Bronchial epithelial cell (primary cell): ENCODE results near the gene BCAS3. TPM values are rescaled to one million over a fixed set of nuclear protein-coding genes. Genes with fewer than 3 reads are reported as not detected.

Experiments
- DNase-seq: peaks from one replicate; pipeline ENCODE4 v3.0.0-alpha.2; 2010; ENCODE audit warnings: low read depth
- FAIRE-seq: peaks from 2 replicates; lab custom pipeline; 2011; peaks lifted over from hg19 to GRCh38; lab: Jason Lieb, UNC
- H3K27me3 ChIP-seq: 2 replicates; pipeline ENCODE4 v1.5.1; 2011; ENCODE audit warnings: low read length; ENCODE audit not compliant: control insufficient read depth, insufficient read depth
- H3K36me3 ChIP-seq: 2 replicates; pipeline ENCODE4 v1.5.1; 2011; ENCODE audit warnings: low read length; ENCODE audit not compliant: control insufficient read depth, insufficient read depth
- H3K4me3 ChIP-seq: 2 replicates; pipeline ENCODE4 v1.5.1; 2011; ENCODE audit warnings: mild to moderate bottlenecking, low read depth, low read length, control low read depth
- total RNA-seq: library from RNA; depleted of rRNA; stranded (reverse); fragments of >200 nt; gene quantifications from 2 replicates; pipeline ENCODE4 v1.2.1, GENCODE V29; 2014
- TF ChIP-seq, protein P1 (sequence below): IDR thresholded peaks from 2 replicates; pipeline ENCODE4 v1.5.1; 2011; ENCODE audit warnings: mild to moderate bottlenecking, moderate library complexity, low read length, control low read depth, inconsistent platforms; ENCODE audit not compliant: insufficient read depth, severe bottlenecking

The BCAS3 gene
- total RNA-seq, 1 donor from 2014 or later = 10.3 TPM

DNA sequence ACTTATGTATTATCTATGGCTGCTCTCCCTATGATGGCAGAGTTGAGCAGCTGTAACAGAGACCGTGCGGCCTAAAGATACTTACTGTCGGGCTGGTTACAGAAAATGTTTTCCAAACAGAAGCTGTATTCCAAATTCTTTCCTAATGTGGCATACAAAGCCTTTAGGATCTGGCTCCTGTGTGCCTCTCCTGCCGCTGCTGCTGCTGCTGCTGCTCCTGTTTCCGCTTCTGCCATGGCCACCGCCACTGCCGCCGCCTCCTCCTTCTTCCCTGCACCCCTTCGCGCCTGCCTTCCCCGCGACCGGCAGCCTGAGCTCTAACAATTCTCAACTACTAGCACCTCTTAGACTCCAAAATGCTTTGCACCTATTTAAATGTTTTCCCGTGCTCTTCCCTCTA is 458.1 kb downstream of the BCAS3 start:
- FAIRE-seq (no peak), DNase-seq (no peak)
- Histone ChIP-seq H3K27me3 (no peaks in the 10 kb centered on the region), H3K4me3 (no peak overlapping the region), H3K36me3 (no peaks in the 10 kb centered on the region)
- TF ChIP-seq, protein P1, sequence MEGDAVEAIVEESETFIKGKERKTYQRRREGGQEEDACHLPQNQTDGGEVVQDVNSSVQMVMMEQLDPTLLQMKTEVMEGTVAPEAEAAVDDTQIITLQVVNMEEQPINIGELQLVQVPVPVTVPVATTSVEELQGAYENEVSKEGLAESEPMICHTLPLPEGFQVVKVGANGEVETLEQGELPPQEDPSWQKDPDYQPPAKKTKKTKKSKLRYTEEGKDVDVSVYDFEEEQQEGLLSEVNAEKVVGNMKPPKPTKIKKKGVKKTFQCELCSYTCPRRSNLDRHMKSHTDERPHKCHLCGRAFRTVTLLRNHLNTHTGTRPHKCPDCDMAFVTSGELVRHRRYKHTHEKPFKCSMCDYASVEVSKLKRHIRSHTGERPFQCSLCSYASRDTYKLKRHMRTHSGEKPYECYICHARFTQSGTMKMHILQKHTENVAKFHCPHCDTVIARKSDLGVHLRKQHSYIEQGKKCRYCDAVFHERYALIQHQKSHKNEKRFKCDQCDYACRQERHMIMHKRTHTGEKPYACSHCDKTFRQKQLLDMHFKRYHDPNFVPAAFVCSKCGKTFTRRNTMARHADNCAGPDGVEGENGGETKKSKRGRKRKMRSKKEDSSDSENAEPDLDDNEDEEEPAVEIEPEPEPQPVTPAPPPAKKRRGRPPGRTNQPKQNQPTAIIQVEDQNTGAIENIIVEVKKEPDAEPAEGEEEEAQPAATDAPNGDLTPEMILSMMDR = no peak

DNA sequence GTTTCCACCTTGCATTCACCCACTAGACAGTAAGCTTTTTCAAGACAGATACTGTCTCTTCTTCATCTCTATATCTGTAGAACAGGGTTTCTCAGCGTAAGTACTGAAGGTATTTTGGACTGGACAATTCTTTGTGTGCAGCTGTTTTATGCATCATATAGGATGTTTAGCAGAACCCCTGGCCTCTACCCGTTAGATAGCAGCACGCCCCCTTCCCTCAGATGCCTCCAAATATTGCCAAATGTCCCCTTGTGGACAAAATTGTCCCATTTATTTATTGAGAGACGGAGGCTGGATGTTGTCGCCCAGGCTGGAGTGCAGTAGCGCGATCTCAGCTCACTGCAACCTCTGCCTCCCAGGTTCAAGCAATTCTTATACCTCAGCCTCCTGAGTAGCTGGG is 458.6 kb downstream of the BCAS3 start:
- Histone ChIP-seq H3K4me3 (no peak overlapping the region), H3K36me3 (no peaks in the 10 kb centered on the region), H3K27me3 (no peaks in the 10 kb centered on the region)
- TF ChIP-seq, protein P1 = no peak
- FAIRE-seq = no peak
- DNase-seq = no peak

DNA sequence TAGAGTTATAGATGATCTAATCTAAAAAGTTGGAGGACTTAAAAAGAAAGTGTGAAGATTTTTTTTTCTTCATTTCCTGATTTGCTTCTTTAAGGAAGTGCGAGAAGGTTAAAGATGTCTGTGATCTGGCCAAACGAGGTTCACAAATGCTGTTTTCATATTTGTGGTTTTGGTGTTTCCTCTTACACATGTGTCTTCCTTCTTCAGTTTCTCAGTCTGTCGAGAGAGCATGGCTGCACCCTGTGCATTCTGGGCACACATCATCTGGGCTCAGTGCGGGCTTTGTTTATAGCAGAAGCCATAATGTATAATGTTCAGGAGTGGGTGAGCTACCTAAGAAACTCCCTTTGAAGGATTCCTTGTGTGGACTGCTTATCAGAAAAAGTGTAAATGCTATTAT is 461.6 kb downstream of the BCAS3 start:
- Histone ChIP-seq H3K36me3 (no peaks in the 10 kb centered on the region), H3K27me3 (no peaks in the 10 kb centered on the region), H3K4me3 (no peak overlapping the region)
- TF ChIP-seq, protein P1 = no peak
- DNase-seq (peak; percentile 49), FAIRE-seq (peak; percentile 13)

DNA sequence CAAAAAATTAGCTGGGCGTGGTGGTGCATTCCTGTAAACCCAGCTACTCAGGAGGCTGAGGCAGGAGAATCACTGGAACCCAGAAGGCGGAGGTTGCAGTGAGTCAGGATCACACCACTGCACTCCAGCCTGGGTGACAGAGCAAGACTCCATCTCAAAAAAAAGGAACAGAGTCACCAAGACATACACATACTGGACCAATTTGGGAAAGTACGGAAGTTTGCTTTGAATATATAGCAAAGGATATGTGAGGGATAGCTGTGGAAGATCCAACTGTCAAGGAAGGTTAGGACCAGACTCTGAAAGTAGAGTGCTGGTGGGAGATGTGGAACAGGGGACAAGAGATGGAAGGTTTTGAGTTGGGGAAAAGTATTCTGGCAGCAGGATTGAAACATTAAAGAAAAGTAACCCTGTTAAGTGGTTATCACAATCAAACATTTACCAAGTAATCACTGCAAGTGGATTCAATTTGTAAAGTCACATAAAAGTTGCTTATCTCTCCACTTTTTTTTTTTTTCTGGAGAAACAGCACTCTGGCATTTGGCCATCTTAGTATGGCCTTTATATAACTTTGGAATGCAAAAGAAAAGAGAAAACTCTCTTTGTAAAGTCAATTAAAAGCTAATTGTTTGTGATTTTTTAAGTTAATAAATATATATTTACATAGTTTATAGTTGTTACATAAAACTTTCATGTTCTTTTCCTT is 462.6 kb downstream of the BCAS3 start:
- FAIRE-seq = no peak
- Histone ChIP-seq H3K36me3 (no peaks in the 10 kb centered on the region), H3K4me3 (no peak overlapping the region), H3K27me3 (no peaks in the 10 kb centered on the region)
- TF ChIP-seq, protein P1 = no peak
- DNase-seq = no peak

DNA sequence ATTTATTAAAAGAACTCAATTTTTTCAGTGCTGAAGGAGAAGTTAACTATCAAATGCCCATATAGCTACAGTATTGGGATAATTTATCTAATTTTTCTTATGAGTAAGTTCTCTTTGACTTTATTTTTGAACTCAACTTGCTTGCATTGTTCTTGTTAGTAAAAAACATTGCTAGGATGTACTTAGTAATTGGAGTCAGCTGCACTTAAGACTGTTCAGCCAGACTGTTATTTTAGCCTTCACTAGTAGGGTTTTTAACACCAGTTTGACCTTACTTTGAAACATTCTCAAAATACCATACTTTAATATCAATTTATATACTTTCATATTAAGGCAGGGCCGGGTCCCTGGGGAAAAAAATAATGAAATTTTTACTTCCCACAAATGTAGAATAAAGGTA is 465.4 kb downstream of the BCAS3 start:
- TF ChIP-seq, protein P1 = no peak
- no peak for FAIRE-seq
- DNase-seq = no peak
- Histone ChIP-seq H3K36me3 (no peaks in the 10 kb centered on the region), H3K27me3 (no peaks in the 10 kb centered on the region), H3K4me3 (no peak overlapping the region)

DNA sequence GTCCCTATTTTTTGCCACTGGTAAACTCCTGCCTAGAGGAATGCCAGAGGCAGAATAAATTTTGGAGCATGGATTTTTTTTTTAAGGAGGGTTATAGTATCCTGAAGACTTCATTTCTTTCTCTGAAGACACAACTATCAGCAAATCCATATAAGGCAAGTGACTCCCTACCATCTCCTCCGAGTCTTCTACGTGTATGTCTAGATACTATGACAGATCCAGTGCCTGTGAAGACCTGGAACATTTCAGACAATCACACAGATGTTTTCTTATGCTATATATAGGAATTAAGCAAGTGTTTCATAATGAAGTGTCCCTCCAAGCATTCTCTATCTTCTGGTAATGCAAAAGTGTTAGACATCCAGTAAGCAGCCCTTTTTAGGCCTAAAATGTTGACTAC is 466.5 kb downstream of the BCAS3 start:
- DNase-seq (no peak), FAIRE-seq (no peak)
- no peaks in the 10 kb centered on the region for H3K36me3 ChIP-seq

More for the DNA sequence above, 466.5 kb downstream of the BCAS3 start:
- H3K27me3 ChIP-seq = no peaks in the 10 kb centered on the region
- H3K4me3 ChIP-seq = no peak overlapping the region
- TF ChIP-seq, protein P1 = no peak
